Subcutaneous abdominal adipose tissue (tissue), 5 donors: ENCODE measurements around the gene GADD45GIP1.
A peak's percentile ranks its signal among the peaks of the same experiment; 100 is the strongest.

Source experiments
- H3K27ac ChIP-seq: one replicate; pipeline ENCODE4 v1.7.0; 2013; ENCODE audit warnings: low read depth, mild to moderate bottlenecking, inconsistent platforms, low read length, moderate library complexity
- H3K27me3 ChIP-seq, 5 donors: one replicate each; pipeline ENCODE4 v1.7.0; 2013; ENCODE audit warnings: low read length in 5 of 5, inconsistent platforms in 1 of 5; ENCODE audit not compliant: control insufficient read depth in 5 of 5, insufficient read depth in 4 of 5
- H3K36me3 ChIP-seq, 5 donors: one replicate each; pipeline ENCODE4 v1.7.0; 2013; ENCODE audit warnings: low read length in 5 of 5; ENCODE audit not compliant: control insufficient read depth in 5 of 5, insufficient read depth in 5 of 5
- H3K4me1 ChIP-seq, 5 donors: one replicate each; pipeline ENCODE4 v1.7.0; 2013; ENCODE audit warnings: low read length in 5 of 5, mild to moderate bottlenecking in 3 of 5, moderate library complexity in 1 of 5; ENCODE audit not compliant: control insufficient read depth in 5 of 5, insufficient read depth in 5 of 5
- H3K4me3 ChIP-seq, 5 donors: one replicate each; pipeline ENCODE4 v1.7.0; 2013; ENCODE audit warnings: low read length in 5 of 5, low read depth in 1 of 5
- H3K9ac ChIP-seq, 5 donors: one replicate each; pipeline ENCODE4 v1.7.0; 2013; ENCODE audit warnings: low read length in 5 of 5, mild to moderate bottlenecking in 4 of 5, moderate library complexity in 3 of 5
- H3K9me3 ChIP-seq, 5 donors: one replicate each; pipeline ENCODE4 v1.7.0; 2013; ENCODE audit warnings: low read length in 5 of 5; ENCODE audit not compliant: control insufficient read depth in 5 of 5
- donor health status: healthy.
- donor health status: healthy.
- donor health status: healthy.
- donor health status: healthy.
- donor health status: healthy.

GADD45GIP1 gene

GRCh38 chr19:12944104-12944674 is 12.8 kb downstream of the GADD45GIP1 start:
- Histone ChIP-seq H3K9me3 (no peaks in the 10 kb centered on the region), H3K4me1 (peaks cover 12 to 42% (median 35%) of the 10 kb centered on the region in 5 donors), H3K36me3 (peaks cover 0 to 72% (median 59%) of the 10 kb centered on the region in 5 donors), H3K9ac (no peak overlapping the region), H3K4me3 (no peak overlapping the region), H3K27me3 (no peaks in the 10 kb centered on the region), H3K27ac (peak overlapping the region; percentile 85)

GRCh38 chr19:12943437-12944044 is 13.5 kb downstream of the GADD45GIP1 start:
- Histone ChIP-seq H3K9me3 (no peaks in the 10 kb centered on the region), H3K36me3 (peaks cover 0 to 66% (median 53%) of the 10 kb centered on the region in 5 donors), H3K27ac (no peak overlapping the region), H3K27me3 (no peaks in the 10 kb centered on the region), H3K9ac (no peak overlapping the region), H3K4me1 (peaks cover 12 to 49% (median 39%) of the 10 kb centered on the region in 5 donors), H3K4me3 (no peak overlapping the region)

GRCh38 chr19:12940897-12941296 is 16.1 kb downstream of the GADD45GIP1 start:
- H3K9me3 ChIP-seq: no peaks in the 10 kb centered on the region
- H3K4me1 ChIP-seq: peaks cover 6 to 42% (median 35%) of the 10 kb centered on the region in 5 donors
- peak overlapping the region in 1 of 5 donors; percentile 98 for H3K9ac ChIP-seq
- H3K36me3 ChIP-seq: peaks cover 0 to 55% (median 41%) of the 10 kb centered on the region in 5 donors
- H3K4me3 ChIP-seq: peak overlapping the region in 1 of 5 donors; percentile 93
- H3K27ac ChIP-seq: peak overlapping the region; percentile 86
- no peaks in the 10 kb centered on the region for H3K27me3 ChIP-seq

GRCh38 chr19:12939975-12940423 is 17.0 kb downstream of the GADD45GIP1 start:
- H3K9me3 ChIP-seq: no peaks in the 10 kb centered on the region
- H3K36me3 ChIP-seq: peaks cover 0 to 55% (median 41%) of the 10 kb centered on the region in 5 donors
- H3K27ac ChIP-seq: peak overlapping the region; percentile 86
- peak overlapping the region in 4 of 5 donors; percentile 29 to 98 (median 94) for H3K9ac ChIP-seq
- peaks cover 6 to 42% (median 35%) of the 10 kb centered on the region in 5 donors for H3K4me1 ChIP-seq
- H3K4me3 ChIP-seq: peak overlapping the region in 4 of 5 donors; percentile 76 to 99 (median 92)
- H3K27me3 ChIP-seq: no peaks in the 10 kb centered on the region

DNA sequence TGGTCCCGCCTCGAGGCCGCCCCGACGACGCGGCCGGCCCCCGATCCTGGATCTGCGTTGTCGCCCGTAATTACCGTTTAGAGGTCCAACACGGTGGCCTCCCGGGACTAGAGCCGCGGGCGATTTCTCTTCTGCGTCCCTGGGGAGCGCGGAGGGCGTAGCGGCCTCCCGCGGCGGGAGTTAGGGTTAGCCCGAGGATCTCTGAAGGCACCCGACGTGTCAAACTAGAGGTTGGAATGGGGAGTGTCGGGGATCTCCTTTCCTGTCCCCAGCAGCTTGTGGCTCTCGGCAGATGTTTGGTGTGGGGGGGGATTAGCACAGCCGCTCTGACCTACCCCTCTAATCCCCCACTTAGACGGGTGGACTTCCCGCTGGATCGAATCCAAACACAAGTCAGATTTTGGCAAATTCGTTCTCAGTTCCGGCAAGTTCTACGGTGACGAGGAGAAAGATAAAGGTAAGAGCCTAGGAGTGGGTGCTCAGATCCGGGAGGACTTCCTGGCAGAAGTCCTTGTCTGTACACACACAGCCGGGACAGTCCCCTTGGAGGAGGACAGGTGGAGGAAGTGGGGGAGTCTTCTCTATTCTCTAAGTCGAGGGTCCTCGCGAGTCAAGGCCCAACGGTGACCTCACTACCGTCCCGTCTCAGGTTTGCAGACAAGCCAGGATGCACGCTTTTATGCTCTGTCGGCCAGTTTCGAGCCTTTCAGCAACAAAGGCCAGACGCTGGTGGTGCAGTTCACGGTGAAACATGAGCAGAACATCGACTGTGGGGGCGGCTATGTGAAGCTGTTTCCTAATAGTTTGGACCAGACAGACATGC is 18.0 kb downstream of the GADD45GIP1 start:
- Histone ChIP-seq H3K4me1 (peaks cover 7 to 45% (median 36%) of the 10 kb centered on the region in 5 donors), H3K9ac (peak overlapping the region; percentile 81 to 98 (median 93)), H3K27ac (peak overlapping the region; percentile 86), H3K36me3 (peaks cover 0 to 45% (median 36%) of the 10 kb centered on the region in 5 donors), H3K27me3 (no peaks in the 10 kb centered on the region), H3K4me3 (peak overlapping the region; percentile 76 to 99 (median 93)), H3K9me3 (no peaks in the 10 kb centered on the region)

- Histone ChIP-seq H3K4me3 (peak within 1 kb of the TSS; percentile 76 to 99 (median 93)), H3K27me3 (no peaks in the 10 kb centered on the region), H3K9me3 (no peaks in the 10 kb centered on the region), H3K36me3 (peaks cover 0 to 37% (median 29%) of the 10 kb centered on the region in 5 donors), H3K27ac (peak within 1 kb of the TSS; percentile 86), H3K4me1 (peaks cover 9 to 51% (median 41%) of the 10 kb centered on the region in 5 donors), H3K9ac (peak within 1 kb of the TSS; percentile 81 to 98 (median 93))
These were observed 18.9 kb downstream of the GADD45GIP1 start, which contains the start of gene CALR for GRCh38 chr19:12937927-12938778. Gene CALR, plus strand, starts transcription at chr19:12938609. Its CDS starts 71 bp downstream, at chr19:12938680.

DNA sequence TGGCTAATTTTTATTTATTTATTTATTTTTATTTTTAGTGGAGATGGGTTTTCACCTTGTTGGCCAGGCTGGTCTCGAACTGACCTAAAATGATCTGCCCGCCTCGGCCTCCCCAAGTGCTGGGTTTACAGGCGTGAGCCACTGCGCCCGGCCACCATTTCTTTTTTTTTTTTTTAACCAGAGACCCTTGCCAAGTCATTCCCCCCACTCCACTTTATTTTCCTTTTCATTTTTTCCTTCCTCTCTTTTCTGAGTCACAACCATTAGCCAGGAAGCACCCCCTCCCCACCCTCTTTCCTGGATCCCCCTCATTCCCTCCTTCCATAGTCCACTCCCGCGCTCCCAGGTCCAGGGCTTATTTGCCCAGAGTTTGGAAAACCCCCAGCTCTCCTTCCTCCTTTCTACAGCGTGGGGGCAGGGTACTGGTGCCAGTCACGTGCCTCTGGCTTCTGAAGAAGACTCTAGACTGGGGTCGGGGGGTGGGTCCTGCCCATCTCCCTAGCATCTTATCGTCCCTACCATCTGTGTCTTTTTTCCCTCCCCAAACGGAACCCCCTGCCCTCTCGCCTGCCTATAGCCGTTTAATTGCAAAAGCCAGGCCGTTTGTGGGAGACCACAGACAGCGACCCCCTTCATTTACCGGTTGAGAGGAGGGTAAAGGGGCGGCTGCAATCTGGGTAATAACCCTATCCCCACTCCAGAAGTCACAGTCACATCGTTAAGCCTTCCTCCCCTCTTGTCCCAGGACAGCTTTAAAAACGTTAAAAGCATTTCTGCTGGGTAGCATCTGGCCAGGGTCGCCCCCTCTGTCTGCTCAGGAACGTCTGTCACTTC is 19.7 kb downstream of the GADD45GIP1 start:
- peaks cover 0 to 31% (median 24%) of the 10 kb centered on the region in 5 donors for H3K36me3 ChIP-seq
- H3K9me3 ChIP-seq: no peaks in the 10 kb centered on the region
- peak overlapping the region; percentile 64 to 99 (median 76) for H3K4me3 ChIP-seq
- no peaks in the 10 kb centered on the region for H3K27me3 ChIP-seq
- peak overlapping the region in 4 of 5 donors; percentile 8 to 74 (median 57) for H3K9ac ChIP-seq
- peaks cover 15 to 59% (median 49%) of the 10 kb centered on the region in 5 donors for H3K4me1 ChIP-seq
- peak overlapping the region; percentile 86 for H3K27ac ChIP-seq

DNA sequence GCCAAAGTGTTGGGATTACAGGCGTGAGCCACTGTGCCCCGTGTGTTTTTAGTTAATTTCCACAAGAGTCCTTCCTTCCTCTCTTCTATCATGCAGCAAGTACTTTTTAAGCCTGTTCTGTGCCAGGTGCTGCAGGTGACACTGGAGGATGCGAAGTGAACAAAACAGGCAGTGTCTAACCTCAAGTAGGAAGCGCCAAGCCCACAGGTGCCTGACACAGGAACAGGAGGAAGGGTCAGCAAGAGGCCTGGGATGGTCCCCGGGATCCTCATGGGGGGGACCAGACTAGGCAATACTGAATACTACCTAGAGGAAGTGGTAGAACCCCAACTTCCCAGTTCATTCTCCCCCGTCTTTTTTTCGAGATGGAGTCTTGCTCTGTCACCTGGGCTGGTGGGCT is 20.4 kb downstream of the GADD45GIP1 start:
- H3K9me3 ChIP-seq: no peaks in the 10 kb centered on the region
- H3K4me1 ChIP-seq: peaks cover 16 to 61% (median 51%) of the 10 kb centered on the region in 5 donors
- no peaks in the 10 kb centered on the region for H3K27me3 ChIP-seq
- no peak overlapping the region for H3K27ac ChIP-seq
- H3K4me3 ChIP-seq: no peak overlapping the region
- no peak overlapping the region for H3K9ac ChIP-seq
- peaks cover 0 to 23% (median 18%) of the 10 kb centered on the region in 5 donors for H3K36me3 ChIP-seq
